ENCODE results near the gene TMEM94.
A peak's percentile ranks its signal among the peaks of the same experiment; 100 is the strongest.

TMEM94 gene

GRCh38 chr17:75492555-75493168 lies 36.2 kb downstream of the TMEM94 start:
- Histone ChIP-seq H3K9me3 (ENCODE audit: control insufficient read depth, insufficient read depth, low read depth, low read length) (no peaks in the 10 kb centered on the region), H3K4me1 (ENCODE audit: control insufficient read depth, insufficient read depth, low read length) (no peaks in the 10 kb centered on the region), H3K27ac (ENCODE audit: extremely low read depth, low read depth, low read length) (no peak overlapping the region), H3K4me3 (ENCODE audit: low read depth, low read length) (no peak overlapping the region), H3K36me3 (ENCODE audit: control insufficient read depth in 2 of 2, insufficient read depth in 1 of 2, low read length in 2 of 2) (peaks cover 0 to 77% of the 10 kb centered on the region in 2 experiments; a peak in 2 of 3 replicates)
- ChIA-PET POLR2A (no interaction called here), CTCF (no interaction called here)
- no peak for TF ChIP-seq PRDM2 (tag by site-specific recombination; IDR thresholded peaks at IDR 0.05; ENCODE audit: borderline replicate concordance)
- no peak for TF ChIP-seq ZSCAN5A (tag by site-specific recombination; IDR thresholded peaks at IDR 0.05)
- no peak for TF ChIP-seq ZNF623 (tag by site-specific recombination; IDR thresholded peaks at IDR 0.05)
- TF ChIP-seq ZNF830 (tag by site-specific recombination; IDR thresholded peaks at IDR 0.05; ENCODE audit: low read depth), result no peak
- no peak for TF ChIP-seq SETDB1 (IDR thresholded peaks at IDR 0.05; ENCODE audit: insufficient read length, low read length)

GRCh38 chr17:75493476-75494129 lies 37.2 kb downstream of the TMEM94 start:
- TF ChIP-seq ZNF416 (tag by site-specific recombination; IDR thresholded peaks at IDR 0.05) (no peak), PBX3 (CRISPR knock-in tag; IDR thresholded peaks at IDR 0.05) (no peak), ZNF600 (tag by site-specific recombination; IDR thresholded peaks at IDR 0.05) (0 out of 2 replicates have a peak, but pooled peaks have one; percentile 13)
- H3K4me3 ChIP-seq (ENCODE audit: low read depth, low read length), result no peak overlapping the region
- H3K4me1 ChIP-seq (ENCODE audit: control insufficient read depth, insufficient read depth, low read length), result no peaks in the 10 kb centered on the region
- ChIA-PET POLR2A (no interaction called here), CTCF (no interaction called here)
- H3K27ac ChIP-seq (ENCODE audit: extremely low read depth, low read depth, low read length), result no peak overlapping the region
- H3K9me3 ChIP-seq (ENCODE audit: control insufficient read depth, insufficient read depth, low read depth, low read length), result no peaks in the 10 kb centered on the region
- H3K36me3 ChIP-seq (ENCODE audit: control insufficient read depth in 2 of 2, insufficient read depth in 1 of 2, low read length in 2 of 2), result peaks cover 0 to 83% of the 10 kb centered on the region in 2 experiments; a peak in 2 of 3 replicates

- Histone ChIP-seq H3K36me3 (ENCODE audit: control insufficient read depth in 2 of 2, insufficient read depth in 1 of 2, low read length in 2 of 2) (peaks cover 0 to 88% of the 10 kb centered on the region in 2 experiments; a peak in 2 of 3 replicates), H3K4me1 (ENCODE audit: control insufficient read depth, insufficient read depth, low read length) (no peaks in the 10 kb centered on the region), H3K27ac (ENCODE audit: extremely low read depth, low read depth, low read length) (no peak overlapping the region), H3K9me3 (ENCODE audit: control insufficient read depth, insufficient read depth, low read depth, low read length) (no peaks in the 10 kb centered on the region), H3K4me3 (ENCODE audit: low read depth, low read length) (no peak overlapping the region)
- 0 out of 2 replicates have a peak, but pooled peaks have one; percentile 12 for TF ChIP-seq GLIS1 (tag by site-specific recombination; IDR thresholded peaks at IDR 0.05)
- TF ChIP-seq PRDM6 (tag by site-specific recombination; IDR thresholded peaks at IDR 0.05), result no peak
- TF ChIP-seq ZFP69B (tag by site-specific recombination; IDR thresholded peaks at IDR 0.05), result no peak
- no peak for TF ChIP-seq ZNF114 (tag by site-specific recombination; IDR thresholded peaks at IDR 0.05)
- CTCF ChIA-PET, result no interaction called here
- POLR2A ChIA-PET, result no interaction called here
Observed at GRCh38 chr17:75494326-75494877, 38.0 kb downstream of the TMEM94 start.
